ENCODE measurements around the gene ZNF319.

DNA sequence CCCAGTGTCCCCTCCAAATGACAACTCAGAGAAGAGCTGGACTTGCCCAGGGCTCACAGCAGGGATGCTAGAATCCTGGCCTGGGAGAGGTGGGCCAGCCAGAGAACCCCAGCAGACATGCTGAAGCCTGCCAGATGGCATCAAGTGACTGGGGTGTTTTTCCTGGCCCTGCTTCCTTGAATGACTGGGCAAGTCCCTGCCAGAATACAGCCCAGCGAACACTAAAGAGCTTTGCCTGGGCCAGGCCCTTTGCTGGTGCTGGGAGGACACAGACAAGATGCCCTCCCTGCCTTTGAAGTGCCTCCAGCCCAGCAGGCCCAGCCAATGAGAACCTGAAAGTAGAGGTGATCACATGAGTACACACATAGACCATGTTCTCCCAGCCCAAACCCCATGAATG lies 11.5 kb downstream of the ZNF319 start:
- TF ChIP-seq, protein P1, sequence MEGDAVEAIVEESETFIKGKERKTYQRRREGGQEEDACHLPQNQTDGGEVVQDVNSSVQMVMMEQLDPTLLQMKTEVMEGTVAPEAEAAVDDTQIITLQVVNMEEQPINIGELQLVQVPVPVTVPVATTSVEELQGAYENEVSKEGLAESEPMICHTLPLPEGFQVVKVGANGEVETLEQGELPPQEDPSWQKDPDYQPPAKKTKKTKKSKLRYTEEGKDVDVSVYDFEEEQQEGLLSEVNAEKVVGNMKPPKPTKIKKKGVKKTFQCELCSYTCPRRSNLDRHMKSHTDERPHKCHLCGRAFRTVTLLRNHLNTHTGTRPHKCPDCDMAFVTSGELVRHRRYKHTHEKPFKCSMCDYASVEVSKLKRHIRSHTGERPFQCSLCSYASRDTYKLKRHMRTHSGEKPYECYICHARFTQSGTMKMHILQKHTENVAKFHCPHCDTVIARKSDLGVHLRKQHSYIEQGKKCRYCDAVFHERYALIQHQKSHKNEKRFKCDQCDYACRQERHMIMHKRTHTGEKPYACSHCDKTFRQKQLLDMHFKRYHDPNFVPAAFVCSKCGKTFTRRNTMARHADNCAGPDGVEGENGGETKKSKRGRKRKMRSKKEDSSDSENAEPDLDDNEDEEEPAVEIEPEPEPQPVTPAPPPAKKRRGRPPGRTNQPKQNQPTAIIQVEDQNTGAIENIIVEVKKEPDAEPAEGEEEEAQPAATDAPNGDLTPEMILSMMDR (IDR thresholded peaks at IDR 0.05; ENCODE audit: insufficient read depth, low read depth, low read length): no peak
- TF ChIP-seq EZH2 (IDR thresholded peaks at IDR 0.05; ENCODE audit: insufficient read depth, low read length): no peak

All from astrocyte (in vitro differentiated cells and primary cell).